Mesendoderm (in vitro differentiated cells): ENCODE measurements around the gene RAX.

Experiments
- DNase-seq: peaks from one replicate; pipeline ENCODE4 v3.0.0; 2013
- H2AK5ac ChIP-seq: 2 replicates; pipeline ENCODE4 v1.6.1; 2013; ENCODE audit warnings: low read length, inconsistent platforms
- H2BK120ac ChIP-seq: 2 replicates; pipeline ENCODE4 v1.6.1; 2013; ENCODE audit warnings: low read depth, mild to moderate bottlenecking, low read length, moderate library complexity, mixed read lengths
- H2BK15ac ChIP-seq: replicated peaks from 2 replicates; pipeline ENCODE4 v1.6.1; 2013; ENCODE audit warnings: low read depth, mild to moderate bottlenecking, moderate library complexity
- H2BK5ac ChIP-seq: 2 replicates; pipeline ENCODE4 v1.6.1; 2013; ENCODE audit warnings: low read length, inconsistent platforms
- H3K18ac ChIP-seq: 2 replicates; pipeline ENCODE4 v1.6.1; 2013; ENCODE audit warnings: mild to moderate bottlenecking, low read length, mixed read lengths
- H3K23ac ChIP-seq: one replicate; pipeline ENCODE4 v1.6.1; 2013; ENCODE audit warnings: low read length
- H3K27ac ChIP-seq: 2 replicates; pipeline ENCODE4 v1.5.1; 2013; ENCODE audit warnings: low read depth, mild to moderate bottlenecking, inconsistent platforms, low read length, moderate library complexity
- H3K27me3 ChIP-seq: 2 replicates; pipeline ENCODE4 v1.6.1; 2013; ENCODE audit warnings: low read length, control low read depth, mild to moderate bottlenecking, inconsistent platforms; ENCODE audit not compliant: insufficient read depth, poor library complexity
- H3K36me3 ChIP-seq: 2 replicates; pipeline ENCODE4 v1.6.1; 2013; ENCODE audit warnings: low read length, inconsistent platforms; ENCODE audit not compliant: control insufficient read depth, insufficient read depth
- H3K4ac ChIP-seq: one replicate; pipeline ENCODE4 v1.6.1; 2013; ENCODE audit warnings: low read depth, mild to moderate bottlenecking, low read length, moderate library complexity
- H3K4me1 ChIP-seq: 2 replicates; pipeline ENCODE4 v1.6.1; 2013; ENCODE audit warnings: low read depth, low read length, inconsistent platforms; ENCODE audit not compliant: control insufficient read depth
- H3K4me2 ChIP-seq: 2 replicates; pipeline ENCODE4 v1.6.1; 2013; ENCODE audit warnings: low read length
- H3K4me3 ChIP-seq: 2 replicates; pipeline ENCODE4 v1.5.1; 2013; ENCODE audit warnings: mild to moderate bottlenecking, low read length
- H3K56ac ChIP-seq: one replicate; pipeline ENCODE4 v1.6.1; 2013; ENCODE audit warnings: low read length
- H3K79me1 ChIP-seq: 2 replicates; pipeline ENCODE4 v1.6.1; 2013; ENCODE audit warnings: low read length, inconsistent platforms
- H3K79me2 ChIP-seq: 2 replicates; pipeline ENCODE4 v1.6.1; 2013; ENCODE audit warnings: mild to moderate bottlenecking, low read length; ENCODE audit not compliant: control insufficient read depth, insufficient read depth
- H3K9ac ChIP-seq: 2 replicates; pipeline ENCODE4 v1.6.1; 2013; ENCODE audit warnings: low read length, inconsistent platforms
- H4K5ac ChIP-seq: one replicate; pipeline ENCODE4 v1.6.1; 2013; ENCODE audit warnings: low read length
- H4K8ac ChIP-seq: one replicate; pipeline ENCODE4 v1.6.1; 2013; ENCODE audit warnings: low read depth, mild to moderate bottlenecking, control low read depth, low read length, moderate library complexity
- WGBS: extraction: QIAGEN DNeasy Blood & Tissue Kit; methylation state at CpG from one replicate; pipeline ENCODE4 v1.1.7; 2013; ENCODE audit warnings: low lambda C conversion rate, missing lambda C conversion rate; ENCODE audit not compliant: insufficient coverage; ENCODE audit errors: extremely low coverage; 5-methylcytosine and 5-hydroxymethylcytosine counted together

The RAX gene

GRCh38 chr18:59298871-59299270, 25.6 kb upstream of the RAX start:
- Histone ChIP-seq H3K9ac (no peak overlapping the region), H2AK5ac (no peak overlapping the region), H3K27ac (no peak overlapping the region), H3K79me2 (no peaks in the 10 kb centered on the region), H2BK120ac (no peak overlapping the region), H3K4me3 (no peak overlapping the region), H3K4ac (no peak overlapping the region), H3K56ac (no peak overlapping the region), H2BK5ac (no peak overlapping the region), H3K36me3 (no peaks in the 10 kb centered on the region), H3K27me3 (no peaks in the 10 kb centered on the region), H3K18ac (no peak overlapping the region), H3K4me1 (no peaks in the 10 kb centered on the region), H2BK15ac (no peak overlapping the region), H3K23ac (no peak overlapping the region), H3K4me2 (no peak overlapping the region), H3K79me1 (no peaks in the 10 kb centered on the region), H4K5ac (no peak overlapping the region), H4K8ac (no peak overlapping the region)
- no peak for DNase-seq
- no CpG with 5 or more reads among the region's 8 CpGs for WGBS

GRCh38 chr18:59293317-59293716, 20.1 kb upstream of the RAX start:
- Histone ChIP-seq H3K56ac (no peak overlapping the region), H2BK15ac (no peak overlapping the region), H2AK5ac (no peak overlapping the region), H3K79me2 (no peaks in the 10 kb centered on the region), H3K4me2 (no peak overlapping the region), H4K5ac (no peak overlapping the region), H3K27ac (no peak overlapping the region), H4K8ac (no peak overlapping the region), H3K4ac (no peak overlapping the region), H3K27me3 (no peaks in the 10 kb centered on the region), H2BK120ac (no peak overlapping the region), H3K18ac (no peak overlapping the region), H3K36me3 (no peaks in the 10 kb centered on the region), H3K4me3 (no peak overlapping the region), H3K9ac (no peak overlapping the region), H3K23ac (no peak overlapping the region), H2BK5ac (no peak overlapping the region), H3K79me1 (no peaks in the 10 kb centered on the region), H3K4me1 (no peaks in the 10 kb centered on the region)
- DNase-seq, result no peak

GRCh38 chr18:59286341-59286740, 13.1 kb upstream of the RAX start:
- Histone ChIP-seq H2BK120ac (no peak overlapping the region), H2BK15ac (no peak overlapping the region), H3K18ac (no peak overlapping the region), H3K27ac (no peak overlapping the region), H3K4me1 (no peaks in the 10 kb centered on the region), H3K23ac (no peak overlapping the region), H3K27me3 (no peaks in the 10 kb centered on the region), H3K4ac (no peak overlapping the region), H2AK5ac (no peak overlapping the region), H3K9ac (no peak overlapping the region), H3K56ac (no peak overlapping the region), H3K79me2 (no peaks in the 10 kb centered on the region), H4K8ac (no peak overlapping the region), H3K79me1 (no peaks in the 10 kb centered on the region), H3K36me3 (no peaks in the 10 kb centered on the region), H4K5ac (no peak overlapping the region), H3K4me3 (no peak overlapping the region), H2BK5ac (no peak overlapping the region), H3K4me2 (no peak overlapping the region)
- no CpG with 5 or more reads among the region's 6 CpGs for WGBS
- DNase-seq, result no peak

- DNase-seq, result no peak
- no CpG with 5 or more reads among the region's 11 CpGs for WGBS
- no peak overlapping the region for H2BK15ac ChIP-seq
- no peak overlapping the region for H4K8ac ChIP-seq
- H3K9ac ChIP-seq, result no peak overlapping the region
- no peak overlapping the region for H3K18ac ChIP-seq
- H3K56ac ChIP-seq, result no peak overlapping the region
- no peak overlapping the region for H3K23ac ChIP-seq
- H3K27ac ChIP-seq, result no peak overlapping the region
- H3K79me2 ChIP-seq, result no peaks in the 10 kb centered on the region
- no peak overlapping the region for H2BK120ac ChIP-seq
- H3K79me1 ChIP-seq, result no peaks in the 10 kb centered on the region
- H3K4ac ChIP-seq, result no peak overlapping the region
- H3K4me1 ChIP-seq, result no peaks in the 10 kb centered on the region
- no peaks in the 10 kb centered on the region for H3K36me3 ChIP-seq
- H2AK5ac ChIP-seq, result no peak overlapping the region
- no peak overlapping the region for H4K5ac ChIP-seq
- peaks cover 5% of the 10 kb centered on the region for H3K27me3 ChIP-seq
- H2BK5ac ChIP-seq, result no peak overlapping the region
- no peak overlapping the region for H3K4me3 ChIP-seq
- no peak overlapping the region for H3K4me2 ChIP-seq
These were observed 9.1 kb upstream of the RAX start for GRCh38 chr18:59282341-59282740.

- WGBS, result no CpG with 5 or more reads among the region's 1 CpG
- no peak overlapping the region for H3K23ac ChIP-seq
- H3K4ac ChIP-seq, result no peak overlapping the region
- H3K9ac ChIP-seq, result no peak overlapping the region
- no peak overlapping the region for H2BK15ac ChIP-seq
- no peak overlapping the region for H3K56ac ChIP-seq
- H2AK5ac ChIP-seq, result no peak overlapping the region
- no peaks in the 10 kb centered on the region for H3K79me2 ChIP-seq
- no peak overlapping the region for H3K18ac ChIP-seq
- H3K4me2 ChIP-seq, result no peak overlapping the region
- H3K27ac ChIP-seq, result no peak overlapping the region
- H3K4me3 ChIP-seq, result no peak overlapping the region
- H4K5ac ChIP-seq, result no peak overlapping the region
- H3K36me3 ChIP-seq, result no peaks in the 10 kb centered on the region
- no peak overlapping the region for H2BK5ac ChIP-seq
- H3K4me1 ChIP-seq, result no peaks in the 10 kb centered on the region
- H3K79me1 ChIP-seq, result no peaks in the 10 kb centered on the region
- no peak overlapping the region for H4K8ac ChIP-seq
- DNase-seq, result no peak
- H2BK120ac ChIP-seq, result no peak overlapping the region
- peaks cover 25% of the 10 kb centered on the region for H3K27me3 ChIP-seq
These were observed 6.5 kb upstream of the RAX start for GRCh38 chr18:59279722-59280121.

GRCh38 chr18:59279193-59279592, 5.9 kb upstream of the RAX start:
- no peak overlapping the region for H3K4me3 ChIP-seq
- H3K79me1 ChIP-seq, result no peaks in the 10 kb centered on the region
- DNase-seq, result no peak
- H3K4me1 ChIP-seq, result no peaks in the 10 kb centered on the region
- H4K8ac ChIP-seq, result no peak overlapping the region
- no peak overlapping the region for H3K27ac ChIP-seq
- no peak overlapping the region for H3K4ac ChIP-seq
- no peak overlapping the region for H2AK5ac ChIP-seq
- H3K9ac ChIP-seq, result no peak overlapping the region
- H2BK15ac ChIP-seq, result no peak overlapping the region
- WGBS, result no CpG with 5 or more reads among the region's 3 CpGs
- H3K27me3 ChIP-seq, result peaks cover 31% of the 10 kb centered on the region
- H3K18ac ChIP-seq, result no peak overlapping the region
- H4K5ac ChIP-seq, result no peak overlapping the region
- H2BK120ac ChIP-seq, result no peak overlapping the region
- H3K4me2 ChIP-seq, result no peak overlapping the region
- no peak overlapping the region for H3K23ac ChIP-seq
- H2BK5ac ChIP-seq, result no peak overlapping the region
- H3K56ac ChIP-seq, result no peak overlapping the region
- no peaks in the 10 kb centered on the region for H3K79me2 ChIP-seq
- H3K36me3 ChIP-seq, result no peaks in the 10 kb centered on the region
